Epithelial cell of esophagus (primary cell): ENCODE data around the gene PSD2.

Experiments
- DNase-seq: peaks from one replicate; pipeline ENCODE4 v3.0.0; 2010; ENCODE audit warnings: low read depth
- H3K4me3 ChIP-seq: 2 replicates; pipeline ENCODE4 v1.5.1; 2011; ENCODE audit warnings: mild to moderate bottlenecking, low read length, control low read depth
- TF ChIP-seq, protein P1 (sequence below): IDR thresholded peaks from 2 replicates; pipeline ENCODE4 v1.5.1; 2011; ENCODE audit warnings: low read depth, mild to moderate bottlenecking, low read length, control low read depth, inconsistent platforms; ENCODE audit not compliant: insufficient read depth; ENCODE audit errors: missing control alignments

The PSD2 gene

DNA sequence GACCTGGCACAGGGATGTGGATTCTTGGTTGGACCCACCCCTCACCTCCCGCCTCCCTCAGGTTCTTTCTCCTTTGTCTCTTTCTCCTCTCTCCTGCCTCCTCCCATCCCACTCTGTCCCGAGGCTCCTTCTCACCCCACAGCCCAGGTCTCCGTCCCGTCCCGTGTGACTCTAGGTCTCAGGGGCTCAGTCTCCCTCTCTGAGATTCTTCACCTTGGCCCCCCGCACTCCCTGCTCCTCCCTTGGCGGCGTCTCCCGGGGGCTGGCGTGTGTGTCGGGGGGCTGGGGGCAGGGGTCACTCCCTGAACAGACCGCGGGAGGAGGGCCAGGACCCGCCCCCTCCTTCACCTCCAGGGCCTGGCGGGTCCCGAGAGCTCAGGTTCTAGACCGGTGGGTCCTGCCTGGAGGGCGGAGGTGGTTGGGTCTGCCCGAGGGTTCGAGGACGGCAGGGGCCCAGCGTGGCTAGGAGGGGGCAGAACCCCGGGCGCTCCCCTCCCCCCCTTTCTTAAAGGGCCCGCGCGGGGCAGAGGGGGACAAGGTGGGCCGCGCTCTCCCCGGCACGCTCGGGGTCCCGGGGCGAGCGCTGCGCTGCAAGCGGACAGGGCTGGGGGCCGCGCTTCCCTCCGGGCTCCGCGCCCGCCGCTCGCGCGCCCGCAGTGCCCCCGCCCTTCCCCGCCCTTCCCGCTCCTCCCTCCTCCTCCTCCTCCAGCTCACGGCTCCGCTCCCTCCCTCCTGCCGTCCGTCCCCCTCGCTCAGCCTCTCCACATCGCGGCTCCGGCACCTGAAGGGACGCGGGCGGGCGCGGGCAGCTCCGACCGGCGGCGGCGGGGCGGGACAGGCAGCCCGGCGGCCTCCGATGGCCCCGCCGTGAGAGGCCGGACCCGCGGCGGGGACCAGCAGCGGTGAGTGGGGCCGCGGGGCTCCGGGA, at the start of gene PSD2:
PSD2 (plus strand) TSS at position 735 of the 928 bp plus-strand sequence. CDS start 13,633 bp downstream, outside the sequence.
- DNase-seq, result peak; percentile 21
- TF ChIP-seq, protein P1, sequence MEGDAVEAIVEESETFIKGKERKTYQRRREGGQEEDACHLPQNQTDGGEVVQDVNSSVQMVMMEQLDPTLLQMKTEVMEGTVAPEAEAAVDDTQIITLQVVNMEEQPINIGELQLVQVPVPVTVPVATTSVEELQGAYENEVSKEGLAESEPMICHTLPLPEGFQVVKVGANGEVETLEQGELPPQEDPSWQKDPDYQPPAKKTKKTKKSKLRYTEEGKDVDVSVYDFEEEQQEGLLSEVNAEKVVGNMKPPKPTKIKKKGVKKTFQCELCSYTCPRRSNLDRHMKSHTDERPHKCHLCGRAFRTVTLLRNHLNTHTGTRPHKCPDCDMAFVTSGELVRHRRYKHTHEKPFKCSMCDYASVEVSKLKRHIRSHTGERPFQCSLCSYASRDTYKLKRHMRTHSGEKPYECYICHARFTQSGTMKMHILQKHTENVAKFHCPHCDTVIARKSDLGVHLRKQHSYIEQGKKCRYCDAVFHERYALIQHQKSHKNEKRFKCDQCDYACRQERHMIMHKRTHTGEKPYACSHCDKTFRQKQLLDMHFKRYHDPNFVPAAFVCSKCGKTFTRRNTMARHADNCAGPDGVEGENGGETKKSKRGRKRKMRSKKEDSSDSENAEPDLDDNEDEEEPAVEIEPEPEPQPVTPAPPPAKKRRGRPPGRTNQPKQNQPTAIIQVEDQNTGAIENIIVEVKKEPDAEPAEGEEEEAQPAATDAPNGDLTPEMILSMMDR, result no peak
- H3K4me3 ChIP-seq, result no peak within 1 kb of the TSS

DNA sequence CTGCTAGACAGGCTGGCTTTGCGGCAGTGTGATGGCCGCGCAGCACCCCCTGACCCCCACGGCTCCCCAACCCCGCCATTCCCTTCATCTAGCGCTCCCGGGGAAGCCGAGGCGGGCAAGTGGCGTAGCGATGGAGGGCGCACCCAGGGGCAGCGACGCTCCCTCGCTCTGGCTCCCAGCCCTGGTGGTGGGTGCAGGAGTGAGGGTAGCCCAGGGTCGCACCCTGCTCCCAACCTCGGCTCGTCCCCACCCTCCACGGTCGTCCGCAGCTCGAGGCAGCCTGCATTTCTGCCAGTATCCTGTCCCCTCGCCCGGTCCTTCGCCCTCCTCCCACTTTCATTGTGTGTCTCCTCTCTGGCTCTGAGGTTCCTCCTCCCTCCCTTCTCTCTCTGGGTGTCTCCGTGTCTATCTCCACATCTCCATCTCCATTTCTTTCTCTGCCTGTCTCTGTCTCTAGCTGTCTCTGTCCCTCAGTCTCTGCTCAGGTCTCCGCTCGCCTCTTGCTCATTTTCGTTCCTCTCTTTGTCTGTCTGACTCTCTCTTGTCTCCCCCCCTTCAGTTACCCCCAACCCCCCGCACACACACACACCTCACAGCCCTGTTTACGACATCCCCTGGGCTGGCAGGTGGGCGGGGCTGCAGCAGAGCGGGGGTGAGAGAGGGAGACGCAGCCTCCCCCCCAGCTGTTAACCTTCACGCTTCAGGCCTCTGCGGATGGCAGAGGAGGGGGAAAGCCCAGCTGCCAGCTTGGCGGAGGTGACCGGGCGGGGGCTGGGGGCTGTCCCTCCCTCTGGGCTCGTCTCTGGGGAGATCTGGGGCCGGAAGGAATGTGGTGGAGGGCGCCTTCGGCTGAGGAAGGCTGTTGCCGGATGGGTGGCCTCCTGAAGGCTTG, 48.7 kb upstream of the PSD2 start:
- no peak for DNase-seq
- TF ChIP-seq, protein P1, result no peak
- peak overlapping the region; percentile 19 for H3K4me3 ChIP-seq

- DNase-seq, result no peak
- H3K4me3 ChIP-seq, result peak overlapping the region; percentile 3
- TF ChIP-seq, protein P1, result no peak
Observed at GRCh38 chr5:139747583-139748504, 47.8 kb upstream of the PSD2 start.

- TF ChIP-seq, protein P1, result no peak
- DNase-seq, result no peak
- no peak overlapping the region for H3K4me3 ChIP-seq
Observed at GRCh38 chr5:139748505-139748826, 47.1 kb upstream of the PSD2 start.

GRCh38 chr5:139749242-139749641, 46.4 kb upstream of the PSD2 start:
- TF ChIP-seq, protein P1, result no peak
- H3K4me3 ChIP-seq, result no peak overlapping the region
- DNase-seq, result no peak

- TF ChIP-seq, protein P1, result no peak
- DNase-seq, result no peak
- no peak overlapping the region for H3K4me3 ChIP-seq
Observed at GRCh38 chr5:139751236-139751635, 44.4 kb upstream of the PSD2 start.
